Activated naive CD4-positive, alpha-beta T cell treated with anti-CD3 and anti-CD28 coated beads, Interleukin-2, amount 50 U/mL, for 72 hours (primary cell): ENCODE results near the gene SCO2. TPM values are rescaled to one million over a fixed set of nuclear protein-coding genes. Genes with fewer than 3 reads are reported as not detected.

Source experiments
- ATAC-seq, 2 donors: fragments of 150-1000 bp; cut with Tn5 transposase; 2 replicates each; pipeline ENCODE4 v1.10.0; 2021; ENCODE audit warnings: mild to moderate bottlenecking in 2 of 2, moderate library complexity in 2 of 2
- DNase-seq, 2 donors: peaks; one replicate each; pipeline ENCODE4 v3.0.0; 2021 to 2022; ENCODE audit warnings: low spot score in 2 of 2
- H3K27ac Mint-ChIP-seq, 2 donors: one replicate each; pipeline ENCODE4 v1.8.0; 2022; ENCODE audit warnings: mild to moderate bottlenecking in 2 of 2, mixed read lengths in 2 of 2
- H3K36me3 Mint-ChIP-seq, 2 donors: one replicate each; pipeline ENCODE4 v1.8.0; 2022; ENCODE audit warnings: mixed read lengths in 2 of 2
- H3K9me3 Mint-ChIP-seq, 2 donors: one replicate each; pipeline ENCODE4 v1.8.0; 2022; ENCODE audit warnings: mixed read lengths in 2 of 2
- total RNA-seq, 2 donors: library from RNA; stranded (reverse); gene quantifications; one replicate each; pipeline ENCODE4 v1.2.3, GENCODE V29; 2022

SCO2 gene
- total RNA-seq, 2 donors from 2014 or later: 4.8 TPM; not detected in 1

DNA sequence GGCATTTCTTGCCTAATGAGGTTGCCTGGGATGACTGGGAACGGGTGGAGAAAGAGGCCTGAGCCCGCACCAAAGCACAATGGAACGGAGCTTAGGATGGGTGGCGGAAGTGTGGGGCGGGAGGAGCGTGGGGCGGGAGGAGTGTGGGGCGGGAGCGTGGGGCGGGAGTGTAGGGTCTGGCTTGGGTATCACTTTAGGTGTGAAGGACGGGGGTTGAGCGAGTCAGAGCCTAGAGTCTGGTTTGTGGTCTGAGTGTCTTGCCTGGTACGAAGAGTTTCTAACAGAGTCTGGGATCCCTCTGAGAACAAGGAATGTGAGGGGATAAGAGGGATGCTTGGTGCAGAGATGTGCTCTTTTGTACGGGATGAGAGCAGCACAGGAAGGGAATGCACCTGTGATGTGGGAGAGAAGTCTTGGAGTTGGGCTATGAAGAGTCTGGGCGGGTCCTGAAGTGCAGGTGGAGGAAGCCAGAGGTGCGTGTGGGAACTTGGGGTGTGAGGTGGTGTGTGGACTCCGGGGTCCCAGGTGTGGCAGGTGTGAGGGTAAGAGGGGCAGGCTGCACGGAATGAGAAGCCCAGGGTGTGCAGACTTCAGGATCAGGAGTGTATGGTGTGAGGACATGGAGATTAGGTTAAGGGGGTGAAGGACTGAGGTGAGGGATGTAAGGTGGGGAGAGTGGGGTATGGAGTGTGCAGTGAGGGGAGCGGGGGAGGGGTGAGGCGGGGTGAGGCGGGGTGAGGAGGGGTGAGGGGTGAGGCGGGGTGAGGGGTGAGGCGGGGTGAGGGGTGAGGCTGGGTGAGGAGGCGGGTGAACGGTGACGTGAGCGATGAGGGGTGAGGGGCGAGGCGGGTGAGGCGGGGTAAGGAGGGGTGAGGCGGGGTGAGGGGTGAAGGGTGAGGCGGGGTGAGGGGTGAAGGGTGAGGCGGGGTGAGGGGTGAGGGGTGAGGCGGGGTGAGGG is 36.3 kb upstream of the SCO2 start:
- Mint-ChIP-seq H3K27ac (peak overlapping the region; percentile 25 to 91), H3K36me3 (no peaks in the 10 kb centered on the region), H3K9me3 (no peaks in the 10 kb centered on the region)
- no peak for DNase-seq
- ATAC-seq: no peak

GRCh38 chr22:50560034-50560433 is 34.6 kb upstream of the SCO2 start:
- no peak for DNase-seq
- Mint-ChIP-seq H3K27ac (peak overlapping the region in 1 of 2 donors; percentile 8), H3K9me3 (no peaks in the 10 kb centered on the region), H3K36me3 (no peaks in the 10 kb centered on the region)
- ATAC-seq: no peak

- ATAC-seq (no peak), DNase-seq (no peak)
- H3K27ac Mint-ChIP-seq: no peak overlapping the region
- H3K36me3 Mint-ChIP-seq: no peaks in the 10 kb centered on the region
- no peaks in the 10 kb centered on the region for H3K9me3 Mint-ChIP-seq
These were observed 31.3 kb upstream of the SCO2 start for GRCh38 chr22:50556703-50557102.

DNA sequence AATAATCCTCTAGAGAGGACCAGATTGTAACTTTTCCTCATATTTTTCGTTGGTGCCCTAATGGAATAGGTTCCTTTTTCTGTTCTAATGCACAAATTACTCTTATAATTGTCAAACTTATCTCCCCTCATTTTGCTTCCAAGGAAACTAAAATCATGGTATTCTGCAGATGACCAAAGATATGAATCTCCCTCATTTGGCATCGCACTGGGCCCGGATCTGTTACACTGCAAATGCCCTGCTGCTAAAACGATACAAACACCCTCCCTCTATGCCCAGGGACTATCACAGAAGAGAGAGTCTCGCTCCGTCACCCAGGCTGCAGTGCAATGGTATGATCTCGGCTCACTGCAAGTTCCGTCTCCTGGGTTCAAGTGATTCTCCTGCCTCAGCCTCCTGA is 27.9 kb upstream of the SCO2 start:
- ATAC-seq (no peak), DNase-seq (no peak)
- H3K36me3 Mint-ChIP-seq: peaks cover 4 to 12% of the 10 kb centered on the region in 2 donors
- no peaks in the 10 kb centered on the region for H3K9me3 Mint-ChIP-seq
- peak overlapping the region in 1 of 2 donors; percentile 69 for H3K27ac Mint-ChIP-seq

DNA sequence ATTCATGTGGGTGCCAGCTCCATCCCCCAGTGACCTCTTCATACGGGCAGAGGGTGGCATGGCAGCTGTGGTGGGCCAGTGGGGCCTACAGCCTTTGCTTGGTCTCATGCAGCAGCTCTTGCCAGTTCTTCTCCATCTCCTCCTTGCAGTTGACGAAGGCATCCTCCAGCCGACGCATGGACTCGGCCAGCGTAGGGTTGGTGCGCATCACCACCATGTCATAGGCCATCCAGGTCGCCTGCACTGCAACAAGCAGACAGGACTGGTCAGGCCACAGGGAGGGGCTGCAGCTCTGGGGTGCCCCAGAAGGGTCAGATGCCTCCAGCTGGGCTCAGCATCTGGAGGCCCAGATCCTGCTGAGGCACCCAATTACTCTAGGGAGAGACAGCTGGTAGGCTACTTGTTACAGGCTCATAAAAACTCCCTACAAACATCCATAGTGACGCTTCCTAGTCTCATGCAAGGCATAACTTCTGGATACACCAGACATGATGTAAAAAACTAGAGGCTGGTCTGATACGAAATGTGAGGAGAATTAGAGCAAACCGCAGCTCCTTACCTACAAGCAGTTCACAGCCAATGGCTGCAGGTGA is 25.9 kb upstream of the SCO2 start:
- ATAC-seq: no peak
- H3K9me3 Mint-ChIP-seq: no peaks in the 10 kb centered on the region
- H3K27ac Mint-ChIP-seq: peak overlapping the region in 1 of 2 donors; percentile 56
- no peak for DNase-seq
- H3K36me3 Mint-ChIP-seq: peaks cover 4 to 12% of the 10 kb centered on the region in 2 donors

- peaks cover 4 to 12% of the 10 kb centered on the region in 2 donors for H3K36me3 Mint-ChIP-seq
- peak overlapping the region in 1 of 2 donors; percentile 74 for H3K27ac Mint-ChIP-seq
- DNase-seq: no peak
- ATAC-seq: no peak
- no peaks in the 10 kb centered on the region for H3K9me3 Mint-ChIP-seq
These were observed 25.0 kb upstream of the SCO2 start for GRCh38 chr22:50550395-50550794.

- ATAC-seq: peak; percentile 3 to 35
- no peak for DNase-seq
- Mint-ChIP-seq H3K27ac (peak overlapping the region; percentile 74 to 82), H3K36me3 (peaks cover 4 to 12% of the 10 kb centered on the region in 2 donors), H3K9me3 (no peaks in the 10 kb centered on the region)
These were observed 23.8 kb upstream of the SCO2 start for GRCh38 chr22:50548921-50549790.

GRCh38 chr22:50548040-50548920 is 22.9 kb upstream of the SCO2 start:
- peak; percentile 49 to 56 for ATAC-seq
- DNase-seq: peak in 1 of 2 donors; percentile 64
- Mint-ChIP-seq H3K36me3 (peaks cover 4 to 12% of the 10 kb centered on the region in 2 donors), H3K9me3 (no peaks in the 10 kb centered on the region), H3K27ac (peak overlapping the region; percentile 46 to 88)

DNA sequence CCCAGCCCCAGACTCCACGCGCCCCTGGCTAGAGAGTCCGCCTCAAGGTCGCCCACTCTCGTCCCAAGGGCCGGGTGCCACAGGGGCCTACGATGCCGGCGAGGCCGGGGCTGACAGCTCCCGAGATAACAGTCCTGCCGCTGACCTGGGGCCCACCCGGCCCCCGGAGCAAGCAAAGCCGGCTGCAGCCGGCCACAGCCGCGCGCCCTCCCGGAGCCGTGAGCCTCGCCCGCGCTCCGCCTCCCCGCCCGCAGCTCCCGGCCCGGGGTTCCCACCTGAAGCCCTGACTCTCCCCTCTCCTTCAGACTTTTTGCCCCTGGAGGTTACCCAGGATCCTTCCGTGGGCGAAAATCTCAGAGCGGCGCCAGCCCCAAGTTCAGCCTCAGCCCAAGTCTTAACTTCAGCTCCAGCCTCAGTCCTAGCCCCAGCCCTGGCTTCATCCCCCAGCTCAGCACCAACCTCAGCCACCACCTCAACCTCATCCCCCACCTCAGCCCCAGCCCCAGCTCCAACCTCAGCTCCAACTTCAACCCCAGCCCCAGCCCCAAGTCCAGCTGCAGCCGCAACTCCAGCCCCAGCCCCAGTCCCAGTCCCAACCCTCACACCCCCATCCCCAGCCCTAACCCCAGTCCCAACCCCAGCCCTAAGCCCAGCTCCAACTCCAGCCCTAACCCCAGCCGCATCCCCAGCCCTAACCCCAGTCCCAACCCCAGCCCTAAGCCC is 22.0 kb upstream of the SCO2 start:
- H3K27ac Mint-ChIP-seq: peak overlapping the region; percentile 46 to 68
- peaks cover 4 to 16% of the 10 kb centered on the region in 2 donors for H3K36me3 Mint-ChIP-seq
- H3K9me3 Mint-ChIP-seq: peaks cover 0 to 3% of the 10 kb centered on the region in 2 donors
- DNase-seq (no peak), ATAC-seq (peak in 1 of 2 donors; percentile 10)

DNA sequence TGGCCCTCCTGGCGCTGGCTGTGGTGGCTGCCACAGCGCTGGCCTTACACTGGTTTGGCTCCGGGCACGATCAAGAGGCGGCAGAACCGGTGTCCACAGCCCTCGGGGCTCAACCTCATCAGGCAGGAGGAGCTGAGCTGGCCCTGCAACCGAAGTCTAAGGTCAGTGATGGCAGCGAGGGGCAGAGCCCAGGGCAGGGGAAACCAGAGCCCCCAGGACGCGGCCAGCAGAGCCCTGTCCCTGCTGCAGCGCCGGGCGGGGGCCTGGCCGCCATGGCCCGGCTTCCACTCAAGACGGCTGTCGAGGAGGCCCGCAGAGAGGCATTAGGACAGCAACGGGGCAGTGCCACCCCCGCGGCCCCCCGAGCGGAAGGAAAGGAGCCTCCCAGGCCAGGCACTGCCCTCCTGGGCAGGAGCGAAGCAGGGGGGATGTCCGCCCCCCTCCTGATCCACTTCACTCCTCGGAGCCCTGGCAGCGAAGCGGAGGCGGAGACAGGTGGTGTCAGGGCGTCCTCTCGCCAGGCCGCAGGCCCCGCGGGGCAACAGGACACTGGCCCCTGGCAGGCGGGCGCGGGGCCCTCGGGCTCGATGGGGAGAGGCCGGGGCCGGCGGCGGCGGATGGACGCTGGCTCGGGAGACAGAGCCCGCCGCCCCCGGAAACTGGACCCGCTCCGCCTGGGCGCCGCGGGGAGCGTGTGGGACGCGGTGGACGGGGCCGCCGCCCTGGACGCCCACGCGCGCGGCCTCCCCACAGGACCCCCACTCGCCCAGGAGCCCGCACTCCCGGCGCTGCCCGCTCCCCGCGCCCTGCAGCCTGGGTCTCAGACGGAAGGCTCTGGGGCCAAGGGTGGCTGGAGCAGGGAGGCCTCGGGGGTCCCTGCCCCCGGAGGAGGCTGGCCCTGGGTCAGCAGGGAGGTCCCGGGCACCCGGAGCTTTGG is 21.2 kb upstream of the SCO2 start:
- no peak for ATAC-seq
- H3K9me3 Mint-ChIP-seq: peaks cover 0 to 4% of the 10 kb centered on the region in 2 donors
- peaks cover 4 to 21% of the 10 kb centered on the region in 2 donors for H3K36me3 Mint-ChIP-seq
- H3K27ac Mint-ChIP-seq: peak overlapping the region in 1 of 2 donors; percentile 22
- DNase-seq: no peak

GRCh38 chr22:50545522-50546325 is 20.3 kb upstream of the SCO2 start, which contains the start of gene KLHDC7B:
TSS of gene KLHDC7B (plus strand) at chr22:50545899. CDS start at chr22:50546244, 345 bp downstream.
- DNase-seq (no peak), ATAC-seq (no peak)
- Mint-ChIP-seq H3K9me3 (peaks cover 0 to 4% of the 10 kb centered on the region in 2 donors), H3K27ac (peak within 1 kb of the TSS; percentile 81 to 89), H3K36me3 (peaks cover 4 to 19% of the 10 kb centered on the region in 2 donors)

GRCh38 chr22:50544746-50545253 is 19.4 kb upstream of the SCO2 start:
- H3K9me3 Mint-ChIP-seq: peaks cover 0 to 4% of the 10 kb centered on the region in 2 donors
- peaks cover 0 to 10% of the 10 kb centered on the region in 2 donors for H3K36me3 Mint-ChIP-seq
- DNase-seq: no peak
- peak in 1 of 2 donors; percentile 8 for ATAC-seq
- peak overlapping the region; percentile 81 to 89 for H3K27ac Mint-ChIP-seq

GRCh38 chr22:50544078-50544745 is 18.8 kb upstream of the SCO2 start:
- ATAC-seq: peak; percentile 38 to 43
- Mint-ChIP-seq H3K9me3 (peaks cover 0 to 4% of the 10 kb centered on the region in 2 donors), H3K27ac (peak overlapping the region; percentile 81 to 89), H3K36me3 (peaks cover 0 to 9% of the 10 kb centered on the region in 2 donors)
- peak; percentile 84 to 90 for DNase-seq
